ENCODE results near the gene RBM14. TPM values are rescaled to one million over a fixed set of nuclear protein-coding genes. Genes with fewer than 3 reads are reported as not detected.
A peak's percentile ranks its signal among the peaks of the same experiment; 100 is the strongest.

RBM14 gene
- total RNA-seq, 2 donors from 2014 or later = 29.8 to 37.6 TPM

GRCh38 chr11:66609721-66610617 is 6.5 kb upstream of the RBM14 start:
- no peaks in the 10 kb centered on the region for H3K9me3 ChIP-seq
- no peak overlapping the region for H3K27ac ChIP-seq
- H3K36me3 ChIP-seq (replicated peaks in 1 of 2; ENCODE audit: insufficient read depth in 1 of 2, low read depth in 2 of 2) = no peaks in the 10 kb centered on the region
- no peak for ATAC-seq
- peaks cover 16% of the 10 kb centered on the region for H3K4me1 ChIP-seq
- WGBS, 2 donors = 44 to 50% methylated on average over 4 of the region's 4 CpGs
- H3K27me3 ChIP-seq = no peaks in the 10 kb centered on the region
- TF ChIP-seq, protein P1, sequence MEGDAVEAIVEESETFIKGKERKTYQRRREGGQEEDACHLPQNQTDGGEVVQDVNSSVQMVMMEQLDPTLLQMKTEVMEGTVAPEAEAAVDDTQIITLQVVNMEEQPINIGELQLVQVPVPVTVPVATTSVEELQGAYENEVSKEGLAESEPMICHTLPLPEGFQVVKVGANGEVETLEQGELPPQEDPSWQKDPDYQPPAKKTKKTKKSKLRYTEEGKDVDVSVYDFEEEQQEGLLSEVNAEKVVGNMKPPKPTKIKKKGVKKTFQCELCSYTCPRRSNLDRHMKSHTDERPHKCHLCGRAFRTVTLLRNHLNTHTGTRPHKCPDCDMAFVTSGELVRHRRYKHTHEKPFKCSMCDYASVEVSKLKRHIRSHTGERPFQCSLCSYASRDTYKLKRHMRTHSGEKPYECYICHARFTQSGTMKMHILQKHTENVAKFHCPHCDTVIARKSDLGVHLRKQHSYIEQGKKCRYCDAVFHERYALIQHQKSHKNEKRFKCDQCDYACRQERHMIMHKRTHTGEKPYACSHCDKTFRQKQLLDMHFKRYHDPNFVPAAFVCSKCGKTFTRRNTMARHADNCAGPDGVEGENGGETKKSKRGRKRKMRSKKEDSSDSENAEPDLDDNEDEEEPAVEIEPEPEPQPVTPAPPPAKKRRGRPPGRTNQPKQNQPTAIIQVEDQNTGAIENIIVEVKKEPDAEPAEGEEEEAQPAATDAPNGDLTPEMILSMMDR (IDR thresholded peaks at IDR 0.05) = no peak
- no peak for TF ChIP-seq POLR2A (IDR thresholded peaks at IDR 0.05)
- H3K4me3 ChIP-seq = no peak overlapping the region
- no peak for DNase-seq
- intact Hi-C loops (cut with DNase I) = no loop called here

DNA sequence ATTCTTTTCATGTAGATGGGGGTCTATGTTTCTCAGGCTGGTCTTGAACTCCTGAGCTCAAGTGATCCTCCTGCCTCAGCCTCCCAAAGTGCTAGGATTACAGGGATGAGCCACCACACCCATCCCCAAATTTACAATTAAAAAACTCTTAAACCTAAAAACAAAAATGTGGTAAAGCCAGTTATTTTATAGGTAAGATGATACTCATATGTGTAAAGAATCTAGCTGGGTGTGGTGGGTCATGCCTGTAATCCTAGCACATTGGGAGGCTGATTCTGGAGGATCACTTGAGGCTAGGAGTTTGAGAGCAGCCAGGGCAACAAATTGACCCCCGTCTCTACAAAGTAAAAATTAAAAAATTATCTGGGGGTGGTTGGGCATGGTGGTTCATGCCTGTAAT is 4.0 kb upstream of the RBM14 start:
- Histone ChIP-seq H3K9me3 (no peaks in the 10 kb centered on the region), H3K27ac (no peak overlapping the region), H3K4me1 (peaks cover 15% of the 10 kb centered on the region), H3K4me3 (no peak overlapping the region), H3K36me3 (replicated peaks in 1 of 2; ENCODE audit: insufficient read depth in 1 of 2, low read depth in 2 of 2) (no peaks in the 10 kb centered on the region), H3K27me3 (no peaks in the 10 kb centered on the region)
- no peak for TF ChIP-seq POLR2A (IDR thresholded peaks at IDR 0.05)
- TF ChIP-seq, protein P1 (IDR thresholded peaks at IDR 0.05) = no peak
- intact Hi-C loops (cut with DNase I) = no loop called here
- no peak for DNase-seq
- WGBS, 2 donors = 78 to 83% methylated on average over 1 of the region's 1 CpG
- no peak for ATAC-seq

DNA sequence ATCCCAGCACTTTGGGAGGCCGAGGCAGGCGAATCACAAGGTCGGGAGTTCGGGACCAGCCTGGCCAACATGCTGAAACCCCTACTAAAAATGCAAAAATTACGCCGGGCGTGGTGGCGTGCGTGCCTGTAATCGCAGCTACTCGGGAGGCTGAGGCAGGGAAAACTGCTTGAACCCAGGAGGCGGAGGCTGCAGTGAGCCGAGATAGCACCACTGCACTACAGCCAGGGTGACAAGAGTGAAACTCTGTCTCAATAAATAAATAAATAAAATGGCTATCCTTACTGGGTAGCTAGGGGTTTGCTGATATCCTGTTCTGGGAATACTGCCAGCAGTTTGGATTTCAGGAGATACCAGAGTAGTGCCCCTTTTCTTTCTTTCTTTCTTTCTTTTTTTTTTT is 2.4 kb upstream of the RBM14 start:
- H3K27ac ChIP-seq = no peak overlapping the region
- peaks cover 21% of the 10 kb centered on the region for H3K4me1 ChIP-seq
- TF ChIP-seq, protein P1 (IDR thresholded peaks at IDR 0.05) = no peak
- TF ChIP-seq POLR2A (IDR thresholded peaks at IDR 0.05) = no peak
- no peaks in the 10 kb centered on the region for H3K9me3 ChIP-seq
- H3K4me3 ChIP-seq = no peak overlapping the region
- WGBS, 2 donors = 78 to 89% methylated on average over 13 of the region's 13 CpGs
- no peak for ATAC-seq
- H3K27me3 ChIP-seq = no peaks in the 10 kb centered on the region
- intact Hi-C loops (cut with DNase I) = no loop called here
- no peak for DNase-seq
- H3K36me3 ChIP-seq (replicated peaks in 1 of 2; ENCODE audit: insufficient read depth in 1 of 2, low read depth in 2 of 2) = no peaks in the 10 kb centered on the region

DNA sequence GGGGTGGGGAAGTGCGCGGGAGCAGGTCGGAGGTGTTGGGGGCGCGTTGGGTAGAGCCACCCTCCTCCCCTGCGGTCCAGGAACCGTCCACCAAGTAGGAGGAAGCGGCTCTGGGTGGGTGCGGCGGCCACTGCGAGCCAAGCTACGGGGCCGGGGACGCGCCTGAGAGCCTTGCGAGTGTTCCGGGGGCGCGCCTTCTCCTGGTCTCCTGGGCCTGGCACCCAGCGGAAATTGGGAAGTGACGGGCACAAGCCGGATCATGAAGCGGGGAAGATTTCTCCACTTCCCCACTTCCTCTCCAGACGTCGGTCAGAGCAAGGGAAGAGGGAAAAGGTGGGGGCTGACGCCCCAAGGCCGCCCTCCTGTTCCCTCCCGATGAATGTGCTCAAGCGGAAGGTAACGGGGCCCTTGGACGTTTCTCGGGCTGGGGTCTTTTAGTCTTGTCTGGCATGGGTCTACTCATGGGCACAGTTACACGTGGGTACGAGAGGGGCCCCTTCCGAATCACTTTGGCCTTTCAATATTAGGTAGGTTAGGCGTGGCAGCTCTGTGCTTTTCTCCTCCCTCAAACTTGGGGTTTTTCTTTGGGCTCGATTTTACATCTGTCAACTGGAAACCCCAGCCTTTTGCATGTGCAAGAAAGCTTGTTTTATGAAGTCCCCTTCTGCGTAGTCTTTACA is 865 bp downstream of the RBM14 start:
- Histone ChIP-seq H3K27me3 (no peaks in the 10 kb centered on the region), H3K9me3 (no peaks in the 10 kb centered on the region), H3K4me3 (peak overlapping the region; percentile 87 to 91), H3K36me3 (replicated peaks in 1 of 2; ENCODE audit: insufficient read depth in 1 of 2, low read depth in 2 of 2) (no peaks in the 10 kb centered on the region), H3K4me1 (peaks cover 49% of the 10 kb centered on the region), H3K27ac (peak overlapping the region; percentile 91 to 99 (median 95))
- 0 to 1% methylated on average over 3 to 33 of the region's 38 CpGs for WGBS, 2 donors
- DNase-seq = peak in 3 of 4 donors; percentile 63 to 80 (median 72)
- intact Hi-C loops (cut with DNase I) = no loop called here
- TF ChIP-seq, protein P1 (IDR thresholded peaks at IDR 0.05) = no peak
- TF ChIP-seq POLR2A (IDR thresholded peaks at IDR 0.05) = no peak
- peak; percentile 39 for ATAC-seq

Measured in body of pancreas (tissue), 4 donors.